Adrenal gland (tissue), 12 donors: ENCODE data around the gene CLASP2. TPM values are rescaled to one million over a fixed set of nuclear protein-coding genes. Genes with fewer than 3 reads are reported as not detected.
A peak's percentile ranks its signal among the peaks of the same experiment; 100 is the strongest.
"Not testable (repeated sequence)": the region's sequence is repeated elsewhere in the genome, so short reads cannot be mapped to it uniquely, and the experiment has no call there.

Source experiments
- DNase-seq, 7 donors: peaks; one replicate each; pipeline ENCODE4 v3.0.0-alpha.2; 2019 to 2020
- H3K27ac ChIP-seq, 5 donors: fragments of 200-600 bp; sonication (generic) in 4 of 5; 1 replicate in 3 of 5; 2 replicates in 2 of 5; pipeline versions ENCODE4 v1.5.1 to v1.8.0; 2016 to 2020; ENCODE audit warnings: mild to moderate bottlenecking in 1 of 5
- H3K27me3 ChIP-seq: fragments of 200-600 bp; 2 replicates; pipeline ENCODE4 v1.8.0; 2021
- H3K36me3 ChIP-seq, 2 donors: fragments of 200-600 bp; replicated peaks in 1 of 2; 1 replicate in 1 of 2; 2 replicates in 1 of 2; pipeline versions ENCODE4 v1.5.1 to v1.8.0; 2018 to 2022
- H3K4me1 ChIP-seq, 2 donors: fragments of 200-600 bp; replicated peaks in 1 of 2; 1 replicate in 1 of 2; 2 replicates in 1 of 2; pipeline versions ENCODE4 v1.5.1 to v1.8.0; 2018 to 2021
- H3K4me3 ChIP-seq, 4 donors: fragments of 200-600 bp; sonication (generic) in 3 of 4; one replicate each; pipeline ENCODE4 v1.5.1; 2016 to 2018
- H3K9me3 ChIP-seq, 3 donors: fragments of 200-600 bp; sonication (generic) in 1 of 3; replicated peaks in 1 of 3; 1 replicate in 2 of 3; 2 replicates in 1 of 3; pipeline versions ENCODE4 v1.5.1 to v1.8.0; 2016 to 2021
- POLR2A ChIP-seq, 2 donors: fragments of 450-650 bp; IDR thresholded peaks; one replicate each; pipeline ENCODE4 v1.6.1; 2017; ENCODE audit warnings: antibody characterized with exemption in 2 of 2, mild to moderate bottlenecking in 2 of 2, moderate library complexity in 1 of 2
- WGBS, 4 donors: extraction: QIAGEN DNeasy Blood & Tissue Kit in 2 of 4; methylation state at CpG; one replicate each; pipeline versions ENCODE4 v1.1.5 to v1.1.7; 2013 to 2017; 5-methylcytosine and 5-hydroxymethylcytosine counted together
- intact Hi-C, 2 donors: fragments of 100-400 bp; cut with DNase I; formaldehyde crosslinking; loops; one replicate each; pipeline versions ENCODE4 v1.14.1 to v1.15.0; 2022 to 2023
- polyA plus RNA-seq, 3 donors: library from polyadenylated mRNA; stranded (reverse); fragments of 200-250 nt in 2 of 3; fragments of 350-450 nt in 1 of 3; fragmentation: Illumina TruSeq in 1 of 3; extraction: RNeasy Lipid Tissue Mini Kit (QIAGEN cat#74804) in 1 of 3; gene quantifications; one replicate each; pipeline ENCODE4 v1.2.3, GENCODE V29; 2013 to 2014
- total RNA-seq, 9 donors: library from RNA; depleted of rRNA in 4 of 9; stranded (reverse); fragments of >200 nt in 4 of 9; fragments of 120-200 nt in 1 of 9; fragmentation: NEBNext Ultra II Directional in 1 of 9; extraction: Animal tissue kit (Norgen Biotek cat#: 25700) in 1 of 9; gene quantifications; one replicate each; pipeline versions ENCODE4 v1.1.0 to v1.2.4, GENCODE V29; 2013 to 2023
- TF ChIP-seq, protein P1 (sequence below), 6 experiments: fragments of 450-650 bp in 4 of 6; fragments of 200-600 bp in 2 of 6; sonication (generic) in 1 of 6; IDR thresholded peaks; 1 replicate in 5 of 6; 2 replicates in 1 of 6; pipeline versions ENCODE4 v1.5.1 to v1.8.0; 2016 to 2021; ENCODE audit warnings: antibody characterized with exemption in 6 of 6, mild to moderate bottlenecking in 2 of 6, moderate library complexity in 1 of 6
- donor health status: healthy with polysubstance abuse.
- donor health status: Bipolar disorder and iron deficiency.
- donor health status: DM: yes; HTN: yes; CAD: no.
- donor health status: DM: no; HTN: no; CAD: no.
- donor health status: DM: no; HTN: no; CAD: no.
- donor health status: DM: yes; HTN: yes; CAD: no.

CLASP2 gene
- total and polyA plus RNA-seq, 12 donors: 17.0 to 85.4 (median 67.1) TPM

DNA sequence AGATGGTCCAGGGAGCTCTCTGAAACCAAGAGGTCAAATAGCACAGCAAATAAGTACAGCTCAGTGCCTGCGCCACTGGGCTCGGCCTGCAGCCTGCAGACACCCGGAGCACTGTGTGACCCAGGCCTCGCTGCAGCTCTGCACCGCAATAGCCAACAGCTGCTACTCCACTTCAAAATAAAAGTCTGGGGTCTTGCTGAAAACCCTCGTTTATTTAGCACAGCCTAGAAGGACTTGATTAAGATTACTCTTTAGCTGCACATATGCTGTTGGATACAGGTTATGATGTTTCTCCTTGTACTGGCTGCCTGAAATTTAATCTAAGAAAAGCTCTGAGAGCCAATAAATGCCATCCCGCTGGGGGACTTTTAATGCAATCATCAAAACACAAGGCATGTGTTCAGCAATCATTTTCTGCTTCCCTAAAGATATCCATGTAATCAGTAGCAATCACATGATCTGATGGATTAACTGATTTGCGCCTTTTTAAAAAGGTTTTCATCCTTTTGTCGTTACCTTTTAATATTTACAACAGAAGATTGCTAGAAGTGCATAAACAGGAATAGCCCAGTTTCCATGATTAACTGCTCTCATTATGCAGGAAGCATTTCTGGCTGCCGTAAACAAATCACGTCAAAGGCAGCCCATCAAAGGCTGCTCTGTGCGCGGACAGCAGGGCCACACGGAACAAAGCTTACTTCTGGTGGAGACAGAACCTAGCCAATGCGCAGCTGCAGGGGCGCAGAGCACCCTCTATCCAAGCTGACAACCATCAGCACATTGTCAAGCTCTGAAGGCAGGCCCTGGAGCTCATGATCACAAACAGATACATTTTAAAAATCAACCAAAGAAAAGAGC is 58.8 kb downstream of the CLASP2 start:
- peak; percentile 60 to 65 for TF ChIP-seq POLR2A (IDR thresholded peaks at IDR 0.05)
- TF ChIP-seq, protein P1, sequence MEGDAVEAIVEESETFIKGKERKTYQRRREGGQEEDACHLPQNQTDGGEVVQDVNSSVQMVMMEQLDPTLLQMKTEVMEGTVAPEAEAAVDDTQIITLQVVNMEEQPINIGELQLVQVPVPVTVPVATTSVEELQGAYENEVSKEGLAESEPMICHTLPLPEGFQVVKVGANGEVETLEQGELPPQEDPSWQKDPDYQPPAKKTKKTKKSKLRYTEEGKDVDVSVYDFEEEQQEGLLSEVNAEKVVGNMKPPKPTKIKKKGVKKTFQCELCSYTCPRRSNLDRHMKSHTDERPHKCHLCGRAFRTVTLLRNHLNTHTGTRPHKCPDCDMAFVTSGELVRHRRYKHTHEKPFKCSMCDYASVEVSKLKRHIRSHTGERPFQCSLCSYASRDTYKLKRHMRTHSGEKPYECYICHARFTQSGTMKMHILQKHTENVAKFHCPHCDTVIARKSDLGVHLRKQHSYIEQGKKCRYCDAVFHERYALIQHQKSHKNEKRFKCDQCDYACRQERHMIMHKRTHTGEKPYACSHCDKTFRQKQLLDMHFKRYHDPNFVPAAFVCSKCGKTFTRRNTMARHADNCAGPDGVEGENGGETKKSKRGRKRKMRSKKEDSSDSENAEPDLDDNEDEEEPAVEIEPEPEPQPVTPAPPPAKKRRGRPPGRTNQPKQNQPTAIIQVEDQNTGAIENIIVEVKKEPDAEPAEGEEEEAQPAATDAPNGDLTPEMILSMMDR (IDR thresholded peaks at IDR 0.05): no peak
- Histone ChIP-seq H3K9me3 (no peaks in the 10 kb centered on the region), H3K36me3 (no peaks in the 10 kb centered on the region), H3K4me3 (peak overlapping the region in 3 of 4 donors; percentile 5 to 48 (median 24)), H3K4me1 (peaks cover 18 to 59% of the 10 kb centered on the region in 2 donors), H3K27me3 (no peaks in the 10 kb centered on the region), H3K27ac (peak overlapping the region; percentile 15 to 83 (median 73))
- DNase-seq: peak; percentile 70 to 92 (median 77)
- intact Hi-C loops: no loop called here
- WGBS, 4 donors: 0 to 5% (median 3%) methylated on average over 13 to 16 of the region's 16 CpGs

GRCh38 chr3:33658621-33658990 is 59.4 kb downstream of the CLASP2 start:
- TF ChIP-seq POLR2A (IDR thresholded peaks at IDR 0.05): no peak
- TF ChIP-seq, protein P1 (IDR thresholded peaks at IDR 0.05): no peak

DNA sequence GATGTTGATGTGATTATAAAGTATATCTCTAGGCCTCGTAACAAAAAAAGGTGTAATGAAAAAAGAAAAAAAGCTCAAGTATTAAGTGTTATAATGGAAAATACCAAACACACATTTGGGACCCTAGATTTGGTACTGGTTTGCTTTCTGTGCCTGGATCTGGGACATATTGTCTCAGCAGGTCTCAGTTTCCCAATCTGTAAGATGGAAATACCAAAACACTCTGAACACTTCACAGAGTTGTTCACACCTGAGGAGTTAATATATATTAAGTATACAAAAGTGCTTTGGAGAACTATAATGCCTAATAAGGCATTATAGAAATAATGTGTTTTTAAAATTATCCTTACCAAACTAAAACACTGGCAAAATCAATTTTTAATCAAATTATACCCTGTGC is 60.0 kb downstream of the CLASP2 start:
- no peaks in the 10 kb centered on the region for H3K27me3 ChIP-seq
- no peaks in the 10 kb centered on the region for H3K36me3 ChIP-seq
- TF ChIP-seq, protein P1 (IDR thresholded peaks at IDR 0.05): no peak
- no peak for TF ChIP-seq POLR2A (IDR thresholded peaks at IDR 0.05)
- H3K9me3 ChIP-seq: no peaks in the 10 kb centered on the region
- intact Hi-C loops: no loop called here
- peaks cover 18 to 54% of the 10 kb centered on the region in 2 donors for H3K4me1 ChIP-seq
- H3K27ac ChIP-seq: peak overlapping the region in 3 of 5 donors; percentile 73 to 83 (median 81)
- H3K4me3 ChIP-seq: peak overlapping the region in 1 of 4 donors; percentile 48
- 72 to 85% (median 77%) methylated on average over 1 of the region's 1 CpG for WGBS, 4 donors
- no peak for DNase-seq

More at GRCh38 chr3:33658621-33658990, 59.4 kb downstream of the CLASP2 start:
- 3 to 8% (median 4%) methylated on average over 2 of the region's 2 CpGs for WGBS, 4 donors
- no peaks in the 10 kb centered on the region for H3K36me3 ChIP-seq
- peak overlapping the region in 1 of 4 donors; percentile 48 for H3K4me3 ChIP-seq
- no peak for DNase-seq
- H3K4me1 ChIP-seq: peaks cover 18 to 54% of the 10 kb centered on the region in 2 donors
- H3K9me3 ChIP-seq: no peaks in the 10 kb centered on the region
- intact Hi-C loops: no loop called here
- H3K27me3 ChIP-seq: no peaks in the 10 kb centered on the region
- H3K27ac ChIP-seq: peak overlapping the region in 3 of 5 donors; percentile 73 to 83 (median 81)

GRCh38 chr3:33652736-33653135 is 65.3 kb downstream of the CLASP2 start:
- DNase-seq: no peak
- intact Hi-C loops: no loop called here
- no peak overlapping the region for H3K4me3 ChIP-seq
- H3K27me3 ChIP-seq: no peaks in the 10 kb centered on the region
- TF ChIP-seq, protein P1 (IDR thresholded peaks at IDR 0.05): no peak
- TF ChIP-seq POLR2A (IDR thresholded peaks at IDR 0.05): no peak
- H3K4me1 ChIP-seq: peaks cover 2 to 25% of the 10 kb centered on the region in 2 donors
- no peak overlapping the region for H3K27ac ChIP-seq
- WGBS, 4 donors: 88 to 94% (median 92%) methylated on average over 2 of the region's 2 CpGs
- no peaks in the 10 kb centered on the region for H3K36me3 ChIP-seq
- H3K9me3 ChIP-seq: no peaks in the 10 kb centered on the region

DNA sequence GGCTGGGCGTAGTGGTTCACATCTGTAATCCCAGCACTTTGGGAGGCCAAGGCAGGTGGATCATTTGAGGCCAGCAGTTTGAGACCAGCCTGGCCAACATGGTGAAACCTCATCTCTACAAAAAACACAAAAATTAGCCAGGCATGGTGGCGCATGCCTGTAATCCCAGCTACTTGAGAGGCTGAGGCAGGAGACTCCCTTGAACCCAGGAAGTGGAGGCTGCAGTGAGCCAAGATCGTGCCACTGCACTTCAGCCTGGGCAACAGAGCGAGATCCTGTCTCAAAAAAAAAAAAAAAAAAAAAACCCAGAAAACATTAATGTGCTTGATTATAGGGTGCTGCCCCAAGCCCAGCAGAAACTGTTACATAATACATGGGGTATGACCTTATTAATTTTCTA is 67.0 kb downstream of the CLASP2 start:
- 95 to 100% (median 98%) methylated on average over 4 of the region's 4 CpGs for WGBS, 4 donors
- DNase-seq, intact Hi-C loops: not testable (repeated sequence)

More for the DNA sequence above, 67.0 kb downstream of the CLASP2 start:
- H3K36me3 ChIP-seq, H3K4me3 ChIP-seq, H3K9me3 ChIP-seq, H3K27me3 ChIP-seq, H3K27ac ChIP-seq: not testable (repeated sequence)
- H3K4me1 ChIP-seq: peaks cover 0 to 10% of the 10 kb centered on the region in 2 donors
